OCI-LY7 (cell line): ENCODE data around the gene EPHA10. TPM values are rescaled to one million over a fixed set of nuclear protein-coding genes. Genes with fewer than 3 reads are reported as not detected.

ENCODE experiments used
- BruUV-seq: library from RNA; stranded (reverse); fragments of 400-500 nt; replicated peaks from 2 replicates; lab custom pipeline; 2021; lab: Mats Ljungman, UMichigan
- CTCF ChIA-PET: fragments of 300-600 bp; sonication (Branson Sonifier 250); formaldehyde crosslinking; loops from one replicate; lab custom pipeline; 2022; ENCODE audit warnings: antibody characterized with exemption; ENCODE audit not compliant: unreplicated experiment; lab: Charles Lee
- POLR2A ChIA-PET: fragments of 300-600 bp; sonication (Branson Sonifier 250); formaldehyde crosslinking; loops from one replicate; lab custom pipeline; 2022; ENCODE audit warnings: antibody characterized with exemption; lab: Charles Lee
- DNase-seq: peaks from one replicate; pipeline ENCODE4 v3.0.0-alpha.2; 2015; ENCODE audit warnings: low spot score
- H2AFZ ChIP-seq: fragments of 200-600 bp; sonication (generic), shearing (Covaris generic); 2 replicates; pipeline ENCODE4 v1.6.1; 2014; ENCODE audit warnings: mild to moderate bottlenecking, antibody characterized with exemption, low read length, moderate library complexity
- H3K27ac ChIP-seq: fragments of 200-600 bp; sonication (generic); 2 replicates; pipeline ENCODE4 v1.5.1; 2014; ENCODE audit warnings: mixed run types, low read depth, mild to moderate bottlenecking, moderate library complexity, low read length, inconsistent platforms; ENCODE audit not compliant: poor library complexity, severe bottlenecking
- H3K36me3 ChIP-seq: fragments of 200-600 bp; sonication (generic); 2 replicates; pipeline ENCODE4 v1.6.1; 2014; ENCODE audit warnings: mild to moderate bottlenecking, antibody characterized with exemption, low read length, moderate library complexity, mixed read lengths; ENCODE audit not compliant: insufficient read depth
- H3K4me1 ChIP-seq: fragments of 200-600 bp; sonication (generic); 2 replicates; pipeline ENCODE4 v1.5.1; 2014; ENCODE audit warnings: mild to moderate bottlenecking, low read length; ENCODE audit not compliant: insufficient read depth, poor library complexity, severe bottlenecking
- H3K4me2 ChIP-seq: fragments of 200-600 bp; sonication (generic); 2 replicates; pipeline ENCODE4 v1.6.1; 2014; ENCODE audit warnings: mild to moderate bottlenecking, low read length
- H3K4me3 ChIP-seq: fragments of 200-600 bp; sonication (generic); 2 replicates; pipeline ENCODE4 v1.5.1; 2014; ENCODE audit warnings: mild to moderate bottlenecking, low read depth, low read length; ENCODE audit not compliant: poor library complexity, severe bottlenecking
- H3K79me2 ChIP-seq: fragments of 200-600 bp; sonication (generic); 2 replicates; pipeline ENCODE4 v1.6.1; 2016; ENCODE audit warnings: low read depth, mild to moderate bottlenecking, low read length, moderate library complexity, mixed read lengths; ENCODE audit not compliant: insufficient read depth
- H3K9me2 ChIP-seq: fragments of 200-600 bp; sonication (generic); 2 replicates; pipeline ENCODE4 v1.6.1; 2016; ENCODE audit warnings: mild to moderate bottlenecking, low read length, mixed read lengths; ENCODE audit not compliant: insufficient read depth
- H3K9me3 ChIP-seq: fragments of 200-600 bp; sonication (generic); 2 replicates; pipeline ENCODE4 v1.6.1; 2014; ENCODE audit warnings: mild to moderate bottlenecking, mixed run types, low read length, mixed read lengths
- H4K20me1 ChIP-seq: fragments of 200-600 bp; sonication (generic); 2 replicates; pipeline ENCODE4 v1.6.1; 2014; ENCODE audit warnings: mild to moderate bottlenecking, antibody characterized with exemption, low read length, moderate library complexity, mixed read lengths; ENCODE audit not compliant: insufficient read depth
- CTCF ChIP-seq: fragments of 200-600 bp; sonication (generic); conservative IDR thresholded peaks from 2 replicates; pipeline ENCODE4 v1.5.1; 2014; ENCODE audit warnings: mild to moderate bottlenecking, antibody characterized with exemption, low read length, moderate library complexity, mixed read lengths
- EZH2phosphoT487 ChIP-seq: fragments of 200-600 bp; sonication (generic); IDR thresholded peaks from 2 replicates; pipeline ENCODE4 v1.6.1; 2018; ENCODE audit warnings: low read depth, borderline replicate concordance, mild to moderate bottlenecking, mixed run types, antibody characterized with exemption, low read length, moderate library complexity, mixed read lengths
- intact Hi-C: fragments of 100-400 bp; cut with micrococcal nuclease; formaldehyde crosslinking; loops from one replicate; pipeline ENCODE4 v1.10.0; 2022; ENCODE audit not compliant: unreplicated experiment
- total RNA-seq, 2 experiments: library from RNA; depleted of rRNA in 1 of 2; stranded (reverse); fragments of >200 nt in 1 of 2; shearing (Covaris generic) in 1 of 2; gene quantifications; 2 replicates each; pipeline ENCODE4 v1.2.3, GENCODE V29; 2014 to 2022

Gene EPHA10
- total RNA-seq, 2 experiments from 2014 or later, result not detected

GRCh38 chr1:37697737-37698136 is 67.2 kb downstream of the EPHA10 start:
- Histone ChIP-seq H3K4me3 (no peak overlapping the region), H3K4me2 (no peak overlapping the region), H3K9me3 (no peaks in the 10 kb centered on the region), H3K79me2 (peaks cover 48% of the 10 kb centered on the region), H4K20me1 (peaks cover 24% of the 10 kb centered on the region; the same call in 1 of the 2 replicates), H3K27ac (no peak overlapping the region), H2AFZ (no peak overlapping the region), H3K4me1 (peaks cover 14% of the 10 kb centered on the region), H3K9me2 (no peaks in the 10 kb centered on the region), H3K36me3 (peaks cover 86% of the 10 kb centered on the region)
- ChIA-PET CTCF (no interaction called here), POLR2A (no interaction called here)
- no TSS peak for BruUV-seq
- intact Hi-C loops, result loop anchor here (10.0 kb wide), 2 partner anchors 287 to 317 kb away; partner anchors contain the start of gene UTP11
- no peak for TF ChIP-seq CTCF
- TF ChIP-seq EZH2phosphoT487, result no peak
- DNase-seq, result no peak

GRCh38 chr1:37697090-37697489 is 67.8 kb downstream of the EPHA10 start:
- no peak for TF ChIP-seq EZH2phosphoT487
- TF ChIP-seq CTCF, result no peak
- DNase-seq, result no peak
- BruUV-seq, result no TSS peak
- POLR2A ChIA-PET, result no interaction called here
- intact Hi-C loops, result loop anchor here (10.0 kb wide), 2 partner anchors 288 to 318 kb away; partner anchors contain the start of gene UTP11
- Histone ChIP-seq H3K4me3 (no peak overlapping the region), H3K4me2 (no peak overlapping the region), H3K27ac (no peak overlapping the region), H3K4me1 (peaks cover 14% of the 10 kb centered on the region), H3K79me2 (peaks cover 50% of the 10 kb centered on the region), H4K20me1 (peaks cover 24% of the 10 kb centered on the region; the same call in 1 of the 2 replicates), H2AFZ (no peak overlapping the region), H3K9me2 (no peaks in the 10 kb centered on the region), H3K9me3 (no peaks in the 10 kb centered on the region), H3K36me3 (peaks cover 80% of the 10 kb centered on the region)
- CTCF ChIA-PET, result no interaction called here

- peak overlapping the region; percentile 99 for H3K4me3 ChIP-seq
- H3K9me3 ChIP-seq, result no peaks in the 10 kb centered on the region
- peak overlapping the region; percentile 29; the same call in 1 of the 2 replicates for H2AFZ ChIP-seq
- no peaks in the 10 kb centered on the region for H3K9me2 ChIP-seq
- H3K79me2 ChIP-seq, result peaks cover 79% of the 10 kb centered on the region
- no peak for DNase-seq
- TF ChIP-seq EZH2phosphoT487 (no peak), CTCF (no peak)
- intact Hi-C loops, result loop anchor here (2.0 to 10.0 kb wide), 5 partner anchors 116 to 322 kb away; partner anchors contain the start of genes MEAF6, MTF1, UTP11 and YRDC
- H3K4me1 ChIP-seq, result peaks cover 36% of the 10 kb centered on the region
- CTCF ChIA-PET, result interaction anchor here (0.8 kb wide), 1 partner anchor 14 kb away, joined by 3 read pairs; no protein-coding TSS in a partner anchor
- POLR2A ChIA-PET, result interaction anchor here (0.6 to 1.7 kb wide), 3 partner anchors 8 to 1475 kb away, joined by 3 to 6 read pairs (median 4); partner anchors contain the start of gene MEAF6
- no TSS peak for BruUV-seq
- H3K27ac ChIP-seq, result peak overlapping the region; percentile 76
- H4K20me1 ChIP-seq, result peaks cover 21% of the 10 kb centered on the region; the same call in 1 of the 2 replicates
- peaks cover 52% of the 10 kb centered on the region for H3K36me3 ChIP-seq
- peak overlapping the region; percentile 80 for H3K4me2 ChIP-seq
Observed at GRCh38 chr1:37692834-37693175, 72.1 kb downstream of the EPHA10 start.
